SK-N-SH (cell line): ENCODE measurements around the gene CEP250.

ENCODE experiments used
- EZH2phosphoT487 ChIP-seq: fragments of 200-600 bp; sonication (generic); IDR thresholded peaks from 2 replicates; pipeline ENCODE4 v1.6.1; 2017; ENCODE audit warnings: low read depth, mixed run types, mild to moderate bottlenecking, antibody characterized with exemption, moderate library complexity, borderline replicate concordance
- FOXM1 ChIP-seq: IDR thresholded peaks from 2 replicates; pipeline ENCODE4 v1.4.0; 2012; ENCODE audit warnings: low read depth, mild to moderate bottlenecking
- NRF1 ChIP-seq: IDR thresholded peaks from 2 replicates; pipeline ENCODE4 v1.6.1; 2012; ENCODE audit warnings: low read depth, mild to moderate bottlenecking, low read length
- TAF1 ChIP-seq: IDR thresholded peaks from 2 replicates; pipeline ENCODE4 v1.6.1; 2012; ENCODE audit warnings: low read depth, mild to moderate bottlenecking, low read length, moderate library complexity, borderline replicate concordance
- TF ChIP-seq, protein P1 (sequence below): fragments of 200-600 bp; sonication (generic); IDR thresholded peaks from 2 replicates; pipeline ENCODE4 v1.6.1; 2017; ENCODE audit warnings: antibody characterized with exemption, mild to moderate bottlenecking, moderate library complexity

DNA sequence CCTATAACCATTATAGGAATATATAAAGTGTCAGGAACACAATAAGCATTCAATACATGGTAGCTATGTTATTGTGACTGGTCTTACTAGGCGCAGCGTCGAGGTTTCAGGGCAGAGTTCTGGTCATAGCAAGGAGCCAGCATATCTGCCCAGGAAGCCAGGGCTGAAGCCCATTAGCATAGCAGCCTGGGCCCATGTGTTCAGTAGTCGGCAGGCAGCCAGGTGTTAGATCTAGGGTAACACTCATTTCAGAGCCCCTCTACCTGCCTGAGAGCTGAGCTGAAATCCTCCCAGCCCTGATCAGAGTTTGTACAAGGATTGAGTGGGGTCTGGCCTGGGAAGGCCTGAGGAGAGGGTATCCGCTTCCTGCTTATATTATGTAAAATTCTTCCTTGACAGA is 41.9 kb downstream of the CEP250 start:
- TF ChIP-seq EZH2phosphoT487 = no peak
- no peak for TF ChIP-seq FOXM1
- TF ChIP-seq TAF1 = no peak
- TF ChIP-seq NRF1 = no peak
- TF ChIP-seq, protein P1, sequence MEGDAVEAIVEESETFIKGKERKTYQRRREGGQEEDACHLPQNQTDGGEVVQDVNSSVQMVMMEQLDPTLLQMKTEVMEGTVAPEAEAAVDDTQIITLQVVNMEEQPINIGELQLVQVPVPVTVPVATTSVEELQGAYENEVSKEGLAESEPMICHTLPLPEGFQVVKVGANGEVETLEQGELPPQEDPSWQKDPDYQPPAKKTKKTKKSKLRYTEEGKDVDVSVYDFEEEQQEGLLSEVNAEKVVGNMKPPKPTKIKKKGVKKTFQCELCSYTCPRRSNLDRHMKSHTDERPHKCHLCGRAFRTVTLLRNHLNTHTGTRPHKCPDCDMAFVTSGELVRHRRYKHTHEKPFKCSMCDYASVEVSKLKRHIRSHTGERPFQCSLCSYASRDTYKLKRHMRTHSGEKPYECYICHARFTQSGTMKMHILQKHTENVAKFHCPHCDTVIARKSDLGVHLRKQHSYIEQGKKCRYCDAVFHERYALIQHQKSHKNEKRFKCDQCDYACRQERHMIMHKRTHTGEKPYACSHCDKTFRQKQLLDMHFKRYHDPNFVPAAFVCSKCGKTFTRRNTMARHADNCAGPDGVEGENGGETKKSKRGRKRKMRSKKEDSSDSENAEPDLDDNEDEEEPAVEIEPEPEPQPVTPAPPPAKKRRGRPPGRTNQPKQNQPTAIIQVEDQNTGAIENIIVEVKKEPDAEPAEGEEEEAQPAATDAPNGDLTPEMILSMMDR = no peak
